Fibroblast of pulmonary artery (primary cell): ENCODE results near the gene CAPN5.
A peak's percentile ranks its signal among the peaks of the same experiment; 100 is the strongest.
"Not testable (repeated sequence)": the region's sequence is repeated elsewhere in the genome, so short reads cannot be mapped to it uniquely, and the experiment has no call there.

Experiments used
- DNase-seq: peaks from one replicate; pipeline ENCODE4 v3.0.0-alpha.2; 2010; ENCODE audit warnings: low read depth
- H3K4me3 ChIP-seq: replicated peaks from 2 replicates; pipeline ENCODE4 v1.5.1; 2011; ENCODE audit warnings: low read depth, mild to moderate bottlenecking, control low read depth, low read length, moderate library complexity
- TF ChIP-seq, protein P1 (sequence below): IDR thresholded peaks from 2 replicates; pipeline ENCODE4 v1.5.1; 2011; ENCODE audit warnings: mild to moderate bottlenecking, control low read depth, low read length, inconsistent platforms; ENCODE audit errors: missing control alignments

CAPN5 gene

DNA sequence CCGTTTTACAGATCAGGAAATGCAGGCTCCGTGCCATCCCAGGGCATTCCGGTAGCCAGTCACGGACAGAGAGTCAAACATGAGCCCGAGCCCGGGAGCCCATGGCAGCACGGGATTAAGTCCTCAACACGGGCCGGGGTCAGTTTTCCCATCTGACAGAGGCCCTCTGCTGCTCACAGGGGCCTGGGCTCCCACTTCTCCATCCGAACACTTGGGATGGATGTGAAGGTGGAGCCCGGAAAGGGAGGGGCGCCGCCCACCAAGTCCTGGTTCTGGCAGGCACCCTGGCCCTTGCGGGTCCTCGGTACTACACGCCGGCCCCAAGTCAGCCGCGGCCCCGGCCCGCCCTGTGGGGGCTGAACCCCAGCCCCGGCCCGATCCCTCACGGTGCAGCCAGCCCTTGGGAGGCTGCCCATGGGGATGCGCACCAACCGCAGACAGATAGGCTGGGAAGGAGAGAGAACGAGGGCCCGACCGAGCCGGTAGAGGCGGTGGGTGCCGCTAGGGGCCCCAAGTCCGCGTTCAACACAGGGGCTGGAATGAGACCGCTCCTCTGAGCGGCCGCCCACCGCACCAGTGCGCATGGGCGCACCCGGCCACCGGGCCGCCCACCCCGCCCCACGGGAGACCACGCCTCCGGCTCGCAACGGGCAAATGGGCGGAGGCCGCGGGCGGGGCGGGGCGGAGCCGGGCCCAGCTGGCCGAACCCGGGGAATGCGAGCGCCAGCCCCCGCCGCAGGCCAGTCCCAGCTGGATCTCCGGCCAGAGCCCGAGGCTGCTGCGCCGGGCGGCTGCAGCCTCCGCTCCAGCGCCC lies at the start of gene CAPN5:
CAPN5 (plus strand) TSS at position 743 of the 814 bp plus-strand sequence. CDS start 17,916 bp downstream, outside the sequence.
- TF ChIP-seq, protein P1, sequence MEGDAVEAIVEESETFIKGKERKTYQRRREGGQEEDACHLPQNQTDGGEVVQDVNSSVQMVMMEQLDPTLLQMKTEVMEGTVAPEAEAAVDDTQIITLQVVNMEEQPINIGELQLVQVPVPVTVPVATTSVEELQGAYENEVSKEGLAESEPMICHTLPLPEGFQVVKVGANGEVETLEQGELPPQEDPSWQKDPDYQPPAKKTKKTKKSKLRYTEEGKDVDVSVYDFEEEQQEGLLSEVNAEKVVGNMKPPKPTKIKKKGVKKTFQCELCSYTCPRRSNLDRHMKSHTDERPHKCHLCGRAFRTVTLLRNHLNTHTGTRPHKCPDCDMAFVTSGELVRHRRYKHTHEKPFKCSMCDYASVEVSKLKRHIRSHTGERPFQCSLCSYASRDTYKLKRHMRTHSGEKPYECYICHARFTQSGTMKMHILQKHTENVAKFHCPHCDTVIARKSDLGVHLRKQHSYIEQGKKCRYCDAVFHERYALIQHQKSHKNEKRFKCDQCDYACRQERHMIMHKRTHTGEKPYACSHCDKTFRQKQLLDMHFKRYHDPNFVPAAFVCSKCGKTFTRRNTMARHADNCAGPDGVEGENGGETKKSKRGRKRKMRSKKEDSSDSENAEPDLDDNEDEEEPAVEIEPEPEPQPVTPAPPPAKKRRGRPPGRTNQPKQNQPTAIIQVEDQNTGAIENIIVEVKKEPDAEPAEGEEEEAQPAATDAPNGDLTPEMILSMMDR, result peak; percentile 15
- DNase-seq, result peak; percentile 94
- peak within 1 kb of the TSS; percentile 62 for H3K4me3 ChIP-seq

GRCh38 chr11:77018396-77018924 lies 48.3 kb upstream of the CAPN5 start:
- not testable (repeated sequence) for H3K4me3 ChIP-seq, DNase-seq

DNA sequence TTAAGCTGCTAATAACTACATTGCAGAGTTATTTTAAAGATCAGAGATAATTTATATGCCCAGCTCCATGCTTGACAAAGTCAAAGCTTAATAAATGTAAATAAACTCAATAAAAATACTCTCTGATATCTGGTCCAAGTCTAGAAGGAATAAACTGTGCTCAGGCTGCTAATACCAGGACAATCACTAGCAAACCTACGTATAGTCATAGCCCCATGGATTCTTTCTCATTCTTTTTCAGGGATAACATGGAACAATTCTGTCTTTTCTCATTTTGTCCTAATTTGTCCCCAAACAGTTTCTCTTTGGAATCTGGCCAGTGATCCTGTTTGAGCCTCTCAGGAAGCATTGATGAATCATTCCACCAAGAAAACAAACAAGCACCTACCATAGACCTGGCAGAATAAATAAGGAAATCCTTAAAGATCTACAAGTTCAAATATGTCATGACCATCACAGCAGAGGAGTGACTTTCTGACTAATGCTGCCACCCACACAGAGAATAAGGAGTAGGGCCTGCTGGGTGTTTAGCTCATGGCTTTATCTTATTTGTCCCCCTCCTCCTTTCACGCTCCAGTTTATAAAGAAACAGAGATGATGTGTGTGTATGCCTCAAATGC lies 46.7 kb upstream of the CAPN5 start:
- peak; percentile 30 for DNase-seq
- TF ChIP-seq, protein P1, result no peak
- H3K4me3 ChIP-seq, result no peak overlapping the region

DNA sequence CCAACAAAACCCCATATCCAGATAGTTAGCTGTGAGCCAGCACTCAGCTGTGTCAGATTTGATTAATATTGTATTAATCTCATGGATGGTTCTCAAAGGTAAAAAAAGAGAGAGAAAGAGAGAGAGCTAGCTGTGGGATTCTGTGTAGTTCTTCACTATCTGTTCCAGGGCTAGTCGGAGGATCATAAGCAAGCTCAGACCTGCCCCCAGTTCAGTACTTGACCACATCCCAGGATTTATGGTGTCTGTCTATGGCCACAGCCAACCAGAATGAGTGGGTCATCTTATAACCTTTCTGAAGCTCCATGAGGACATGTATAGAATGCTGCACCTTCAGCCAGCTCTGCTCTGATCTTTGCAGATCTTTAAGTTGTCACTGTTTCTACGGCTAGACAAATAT lies 46.0 kb upstream of the CAPN5 start:
- DNase-seq, result no peak
- TF ChIP-seq, protein P1, result no peak
- H3K4me3 ChIP-seq, result no peak overlapping the region

DNA sequence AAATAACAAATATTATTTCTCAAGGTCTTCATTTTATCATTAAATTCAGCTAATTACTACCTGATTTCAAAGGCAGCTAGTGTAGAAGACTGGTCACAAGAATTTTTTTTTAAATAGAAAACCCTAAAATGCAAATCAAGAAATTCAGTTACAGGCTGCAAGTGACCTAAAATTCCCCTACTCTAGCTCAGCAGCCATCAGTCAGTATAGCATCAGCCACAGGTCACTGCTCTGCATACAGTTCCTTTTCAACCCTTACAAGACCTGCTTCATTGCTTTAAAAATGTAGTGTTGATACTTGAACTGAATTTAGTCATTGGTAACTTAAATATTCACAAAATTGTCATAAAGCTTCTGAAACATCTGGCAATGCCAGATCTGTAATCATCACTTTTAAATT lies 42.0 kb upstream of the CAPN5 start:
- H3K4me3 ChIP-seq, result no peak overlapping the region
- TF ChIP-seq, protein P1, result no peak
- no peak for DNase-seq

DNA sequence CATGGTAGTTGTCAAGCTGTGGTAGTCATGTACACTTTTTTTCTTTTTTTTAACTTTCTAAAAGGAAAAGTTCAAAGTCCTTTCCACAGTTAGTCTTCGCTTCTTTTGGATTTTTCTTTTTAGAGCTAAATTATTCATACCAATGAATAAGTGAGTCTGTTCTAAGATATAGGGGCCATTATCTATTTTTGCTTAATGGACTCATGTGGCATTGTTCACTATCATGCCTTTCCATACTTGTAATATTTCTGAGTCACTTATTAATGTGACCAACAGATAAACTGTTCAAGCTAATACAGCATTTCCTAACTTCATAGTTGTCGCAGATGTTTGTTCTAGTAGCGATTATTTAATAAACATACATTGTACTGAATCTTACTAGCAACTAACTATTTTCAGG lies 40.5 kb upstream of the CAPN5 start:
- H3K4me3 ChIP-seq, result no peak overlapping the region
- TF ChIP-seq, protein P1, result no peak
- no peak for DNase-seq

DNA sequence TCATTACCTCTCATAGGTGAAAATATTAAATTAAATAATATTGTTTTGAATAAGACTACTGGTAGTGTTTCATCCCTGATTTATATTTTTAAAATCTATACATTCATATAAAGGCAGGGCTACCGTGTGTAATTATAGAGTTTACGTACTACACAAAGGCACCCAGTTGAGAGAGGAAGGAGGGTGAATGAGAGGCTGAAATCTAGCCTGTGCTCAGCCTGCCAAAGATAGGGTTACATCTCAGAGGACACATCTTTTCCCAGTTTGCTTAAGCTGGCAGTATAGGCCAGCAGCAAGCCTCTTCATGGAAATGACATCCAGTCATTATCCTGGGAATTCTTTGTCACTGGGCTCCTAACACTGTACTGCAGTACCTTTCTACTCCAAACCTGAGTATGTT lies 40.0 kb upstream of the CAPN5 start:
- no peak for DNase-seq
- TF ChIP-seq, protein P1, result no peak
- H3K4me3 ChIP-seq, result no peak overlapping the region
